Non-pigmented ciliary epithelial cell (primary cell): ENCODE results near the gene RCL1.
"Not testable (repeated sequence)": the region's sequence is repeated elsewhere in the genome, so short reads cannot be mapped to it uniquely, and the experiment has no call there.

ENCODE experiments used
- DNase-seq: peaks from one replicate; pipeline ENCODE4 v3.0.0-alpha.2; 2010; ENCODE audit warnings: low read depth

RCL1 gene

GRCh38 chr9:4783191-4783590 lies 9.6 kb upstream of the RCL1 start:
- DNase-seq, result not testable (repeated sequence)

GRCh38 chr9:4784403-4784802 lies 8.3 kb upstream of the RCL1 start:
- no peak for DNase-seq

GRCh38 chr9:4786599-4786998 lies 6.1 kb upstream of the RCL1 start:
- DNase-seq, result no peak

- DNase-seq, result no peak
These were observed 4.9 kb upstream of the RCL1 start for GRCh38 chr9:4787876-4788275.

- DNase-seq, result no peak
These were observed 4.0 kb upstream of the RCL1 start for GRCh38 chr9:4788703-4789102.

GRCh38 chr9:4792054-4792571 lies 631 bp upstream of the RCL1 start:
- DNase-seq, result no peak

- DNase-seq, result no peak
These were observed 983 bp downstream of the RCL1 start for GRCh38 chr9:4793459-4794395.

GRCh38 chr9:4794691-4795090 lies 1.9 kb downstream of the RCL1 start:
- no peak for DNase-seq

GRCh38 chr9:4795108-4795507 lies 2.4 kb downstream of the RCL1 start:
- not testable (repeated sequence) for DNase-seq

- DNase-seq, result no peak
These were observed 3.8 kb downstream of the RCL1 start for GRCh38 chr9:4796530-4796929.

- DNase-seq, result no peak
These were observed 4.5 kb downstream of the RCL1 start for GRCh38 chr9:4796988-4797853.

GRCh38 chr9:4797854-4798150 lies 5.1 kb downstream of the RCL1 start:
- no peak for DNase-seq

GRCh38 chr9:4798281-4799032 lies 5.7 kb downstream of the RCL1 start:
- DNase-seq, result no peak

- DNase-seq, result no peak
These were observed 6.3 kb downstream of the RCL1 start for GRCh38 chr9:4799033-4799430.

- DNase-seq, result no peak
These were observed 7.0 kb downstream of the RCL1 start for GRCh38 chr9:4799775-4800174.

- no peak for DNase-seq
These were observed 8.4 kb downstream of the RCL1 start for GRCh38 chr9:4801156-4801555.

- no peak for DNase-seq
These were observed 11.2 kb downstream of the RCL1 start for GRCh38 chr9:4803670-4804530.

GRCh38 chr9:4804531-4805016 lies 11.8 kb downstream of the RCL1 start:
- DNase-seq, result no peak

GRCh38 chr9:4805191-4805918 lies 12.6 kb downstream of the RCL1 start:
- no peak for DNase-seq

GRCh38 chr9:4810565-4810964 lies 17.8 kb downstream of the RCL1 start:
- no peak for DNase-seq
